Heart left ventricle (tissue), 16 donors: ENCODE data around the gene GSAP. TPM values are rescaled to one million over a fixed set of nuclear protein-coding genes. Genes with fewer than 3 reads are reported as not detected.

Source experiments
- ATAC-seq, 4 donors: fragments of 200-7000 bp; cut with Tn5 transposase; one replicate each; pipeline ENCODE4 v1.9.1; 2020 to 2022; ENCODE audit warnings: moderate library complexity in 4 of 4, mild to moderate bottlenecking in 3 of 4, moderate number of reproducible peaks in 1 of 4
- DNase-seq, 5 donors: peaks; one replicate each; pipeline ENCODE4 v3.0.0-alpha.2; 2020
- H3K27ac ChIP-seq, 12 donors: fragments of 200-600 bp; sonication (generic) in 4 of 12; one replicate each; pipeline versions ENCODE4 v1.5.0 to v1.8.0; 2016 to 2022; ENCODE audit warnings: mild to moderate bottlenecking in 2 of 12
- H3K27me3 ChIP-seq, 9 donors: fragments of 200-600 bp; sonication (generic) in 2 of 9; one replicate each; pipeline versions ENCODE4 v1.5.1 to v1.8.0; 2016 to 2022; ENCODE audit warnings: mild to moderate bottlenecking in 3 of 9
- H3K36me3 ChIP-seq, 9 donors: fragments of 200-600 bp; sonication (generic) in 2 of 9; one replicate each; pipeline versions ENCODE4 v1.5.0 to v1.8.0; 2018 to 2022; ENCODE audit warnings: mild to moderate bottlenecking in 2 of 9
- H3K4me1 ChIP-seq, 12 donors: fragments of 200-600 bp; sonication (generic) in 4 of 12; one replicate each; pipeline versions ENCODE4 v1.5.0 to v1.8.0; 2016 to 2022; ENCODE audit warnings: mild to moderate bottlenecking in 3 of 12
- H3K4me3 ChIP-seq, 12 donors: fragments of 200-600 bp; sonication (generic) in 4 of 12; one replicate each; pipeline versions ENCODE4 v1.5.0 to v1.8.0; 2017 to 2022; ENCODE audit warnings: mild to moderate bottlenecking in 9 of 12, moderate library complexity in 4 of 12
- H3K9me3 ChIP-seq, 12 donors: fragments of 200-600 bp; sonication (generic) in 4 of 12; one replicate each; pipeline versions ENCODE4 v1.5.0 to v1.8.0; 2016 to 2022; ENCODE audit warnings: mild to moderate bottlenecking in 1 of 12
- POLR2A ChIP-seq, 2 donors: fragments of 450-650 bp; IDR thresholded peaks; one replicate each; pipeline ENCODE4 v1.6.1; 2017; ENCODE audit warnings: antibody characterized with exemption in 2 of 2, mild to moderate bottlenecking in 2 of 2, moderate library complexity in 2 of 2
- WGBS, 4 donors: extraction: QIAGEN DNeasy Blood & Tissue Kit in 2 of 4; methylation state at CpG; one replicate each; pipeline versions ENCODE4 v1.1.5 to v1.1.7; 2013 to 2018; 5-methylcytosine and 5-hydroxymethylcytosine counted together
- intact Hi-C, 10 donors: fragments of 100-400 bp; cut with DNase I; formaldehyde crosslinking; loops; one replicate each; pipeline versions ENCODE4 v1.11.1 to v1.14.2; 2022
- polyA plus RNA-seq, 2 donors: library from polyadenylated mRNA; stranded (reverse); fragments of 200-250 nt; gene quantifications; one replicate each; pipeline ENCODE4 v1.2.3, GENCODE V29; 2013
- total RNA-seq, 9 donors: library from RNA; depleted of rRNA in 2 of 9; stranded (reverse); fragments of >200 nt in 2 of 9; fragmentation: NEBNext Ultra II Directional in 3 of 9; extraction: Animal tissue kit (Norgen Biotek cat#: 25700) in 3 of 9; gene quantifications; one replicate each; pipeline versions ENCODE4 v1.1.0 to v1.2.4, GENCODE V29; 2016 to 2023
- TF ChIP-seq, protein P1 (sequence below), 12 donors: fragments of 200-600 bp; sonication (generic) in 4 of 12; IDR thresholded peaks; one replicate each; pipeline versions ENCODE4 v1.5.0 to v1.8.0; 2018 to 2022; ENCODE audit warnings: antibody characterized with exemption in 12 of 12, mild to moderate bottlenecking in 5 of 12
- donor health status: ischemic (EF 13 %, LVEDD 7.1; RV severe dilation, severe dysfunction).
- donor health status: healthy with polysubstance abuse.
- donor health status: DM: no; HTN: yes; CAD: no.
- donor health status: DM: no; HTN: no; CAD: no.
- donor health status: ischemic (EF 25% LVEDD 6.9; RV normal size, moderate dysfunction).
- donor health status: ischemic (EF 25% LVEDD 5.7; RV mildly dilated, moderate dysfunction).
- donor health status: healthy.
- donor health status: DM: yes; HTN: yes; CAD: no.
- donor health status: ischemic (EF 35%, LVEDD 5.7; RV mildly dilated, moderate dysfunction).
- donor health status: nonischemic (EF 11% LVEDD 7.7; RV severe dilation, severe dysfunction).
- donor health status: DM: yes; HTN: yes; CAD: no.
- donor health status: PGD.
- donor health status: ischemic (EF 29% LVEDD 5.4; RV normal size, mild dysfunction).
- donor health status: nonischemic (EF 23%, LVEDD 6.1; RV moderate dilation, normal function).

GSAP gene
- total and polyA plus RNA-seq, 11 donors: 1.7 to 24.9 (median 6.5) TPM

DNA sequence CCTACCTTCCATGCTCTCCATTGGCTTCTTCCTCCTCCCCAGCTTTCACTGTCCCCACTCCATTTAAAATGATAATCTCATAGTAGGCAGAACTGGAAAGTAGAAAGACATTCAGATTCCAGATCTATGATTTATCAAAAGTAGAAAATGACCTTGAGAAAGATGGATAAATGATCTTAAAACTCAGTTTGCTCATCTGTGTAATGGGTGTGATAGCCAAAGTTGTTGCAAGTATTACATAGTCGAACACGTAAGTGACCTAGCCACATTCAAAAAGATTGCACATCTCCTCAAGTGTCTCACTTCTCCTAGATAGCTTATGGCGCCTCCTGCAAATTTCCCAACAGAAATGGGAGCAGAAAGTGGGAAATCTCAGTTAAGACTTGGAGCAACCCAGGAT, 126.8 kb downstream of the GSAP start:
- Histone ChIP-seq H3K9me3 (no peaks in the 10 kb centered on the region), H3K36me3 (peaks cover 0 to 37% (median 6%) of the 10 kb centered on the region in 9 donors), H3K27me3 (no peaks in the 10 kb centered on the region), H3K4me1 (peaks cover 0 to 4% (median 0%) of the 10 kb centered on the region in 12 donors), H3K4me3 (no peak overlapping the region), H3K27ac (no peak overlapping the region)
- ATAC-seq: no peak
- TF ChIP-seq, protein P1, sequence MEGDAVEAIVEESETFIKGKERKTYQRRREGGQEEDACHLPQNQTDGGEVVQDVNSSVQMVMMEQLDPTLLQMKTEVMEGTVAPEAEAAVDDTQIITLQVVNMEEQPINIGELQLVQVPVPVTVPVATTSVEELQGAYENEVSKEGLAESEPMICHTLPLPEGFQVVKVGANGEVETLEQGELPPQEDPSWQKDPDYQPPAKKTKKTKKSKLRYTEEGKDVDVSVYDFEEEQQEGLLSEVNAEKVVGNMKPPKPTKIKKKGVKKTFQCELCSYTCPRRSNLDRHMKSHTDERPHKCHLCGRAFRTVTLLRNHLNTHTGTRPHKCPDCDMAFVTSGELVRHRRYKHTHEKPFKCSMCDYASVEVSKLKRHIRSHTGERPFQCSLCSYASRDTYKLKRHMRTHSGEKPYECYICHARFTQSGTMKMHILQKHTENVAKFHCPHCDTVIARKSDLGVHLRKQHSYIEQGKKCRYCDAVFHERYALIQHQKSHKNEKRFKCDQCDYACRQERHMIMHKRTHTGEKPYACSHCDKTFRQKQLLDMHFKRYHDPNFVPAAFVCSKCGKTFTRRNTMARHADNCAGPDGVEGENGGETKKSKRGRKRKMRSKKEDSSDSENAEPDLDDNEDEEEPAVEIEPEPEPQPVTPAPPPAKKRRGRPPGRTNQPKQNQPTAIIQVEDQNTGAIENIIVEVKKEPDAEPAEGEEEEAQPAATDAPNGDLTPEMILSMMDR (IDR thresholded peaks at IDR 0.05): no peak
- TF ChIP-seq POLR2A (IDR thresholded peaks at IDR 0.05): no peak
- 96 to 98% (median 98%) methylated on average over 3 of the region's 3 CpGs for whole genome bisulfite sequencing, 4 donors
- intact Hi-C loops: no loop called here
- no peak for DNase-seq

DNA sequence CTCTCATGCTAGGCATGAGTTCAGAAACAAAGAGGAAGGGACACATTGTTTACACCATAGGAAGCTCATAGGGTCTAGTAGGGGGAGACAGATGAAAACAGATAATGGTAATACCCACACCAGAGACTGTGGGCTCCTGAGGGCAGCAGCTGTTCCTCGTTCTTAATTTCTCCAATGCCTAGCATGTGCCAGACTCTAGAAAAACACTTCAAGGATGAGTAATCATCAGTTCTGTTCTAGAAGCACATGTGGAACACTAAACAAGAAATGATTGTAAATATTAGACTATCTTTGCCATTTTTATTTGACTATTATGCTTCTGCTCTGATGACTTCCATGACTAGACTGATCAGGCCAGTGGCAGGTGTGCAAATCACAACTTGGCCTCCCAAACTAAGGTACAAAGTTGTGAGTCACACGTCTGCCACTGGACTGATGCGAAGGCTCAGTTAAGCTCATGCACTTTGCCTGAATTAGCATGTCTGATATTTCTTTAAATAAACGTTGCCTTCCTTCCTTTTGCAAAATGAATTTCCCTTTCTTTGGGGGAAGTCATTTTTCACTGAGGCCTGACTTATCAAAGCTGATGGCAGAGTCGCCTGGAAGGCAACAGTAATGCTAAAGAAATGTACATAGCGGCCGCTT, 127.4 kb downstream of the GSAP start:
- WGBS, 4 donors: 71 to 83% (median 80%) methylated on average over 7 of the region's 7 CpGs

DNA sequence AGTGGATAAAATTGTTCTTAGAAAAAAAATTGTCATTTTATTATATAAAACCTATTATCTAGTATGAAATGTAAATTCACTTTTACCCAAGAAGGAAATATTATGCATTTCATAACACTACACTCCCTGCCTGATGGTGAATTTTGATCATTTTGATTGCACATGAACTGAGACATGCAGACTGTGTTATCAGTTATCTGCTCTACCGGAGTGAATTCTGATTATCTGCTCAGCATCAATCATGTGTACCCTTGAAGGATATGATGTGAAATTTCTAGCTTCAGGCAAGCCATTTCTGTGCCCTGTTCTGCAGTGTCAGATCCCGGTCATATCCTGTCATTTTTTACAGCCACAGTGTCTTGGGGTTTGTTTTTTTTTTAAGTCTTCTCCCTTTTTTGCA, 131.5 kb downstream of the GSAP start:
- Histone ChIP-seq H3K36me3 (peaks cover 0 to 27% (median 2%) of the 10 kb centered on the region in 9 donors), H3K4me1 (peaks cover 0 to 27% (median 14%) of the 10 kb centered on the region in 12 donors), H3K9me3 (no peaks in the 10 kb centered on the region), H3K27me3 (no peaks in the 10 kb centered on the region), H3K4me3 (peak overlapping the region in 1 of 12 donors; percentile 19), H3K27ac (no peak overlapping the region)
- intact Hi-C loops: no loop called here
- ATAC-seq: no peak
- DNase-seq: no peak
- WGBS, 4 donors: 44 to 54% (median 47%) methylated on average over 2 of the region's 2 CpGs
- no peak for TF ChIP-seq POLR2A (IDR thresholded peaks at IDR 0.05)
- TF ChIP-seq, protein P1 (IDR thresholded peaks at IDR 0.05): no peak

More for the DNA sequence above, 127.4 kb downstream of the GSAP start:
- Histone ChIP-seq H3K27me3 (no peaks in the 10 kb centered on the region), H3K36me3 (peaks cover 0 to 34% (median 6%) of the 10 kb centered on the region in 9 donors), H3K4me1 (peaks cover 0 to 4% (median 0%) of the 10 kb centered on the region in 12 donors), H3K9me3 (no peaks in the 10 kb centered on the region), H3K27ac (no peak overlapping the region), H3K4me3 (no peak overlapping the region)
- TF ChIP-seq, protein P1 (IDR thresholded peaks at IDR 0.05): no peak
- TF ChIP-seq POLR2A (IDR thresholded peaks at IDR 0.05): no peak
- no peak for ATAC-seq
- intact Hi-C loops: no loop called here
- DNase-seq: no peak

DNA sequence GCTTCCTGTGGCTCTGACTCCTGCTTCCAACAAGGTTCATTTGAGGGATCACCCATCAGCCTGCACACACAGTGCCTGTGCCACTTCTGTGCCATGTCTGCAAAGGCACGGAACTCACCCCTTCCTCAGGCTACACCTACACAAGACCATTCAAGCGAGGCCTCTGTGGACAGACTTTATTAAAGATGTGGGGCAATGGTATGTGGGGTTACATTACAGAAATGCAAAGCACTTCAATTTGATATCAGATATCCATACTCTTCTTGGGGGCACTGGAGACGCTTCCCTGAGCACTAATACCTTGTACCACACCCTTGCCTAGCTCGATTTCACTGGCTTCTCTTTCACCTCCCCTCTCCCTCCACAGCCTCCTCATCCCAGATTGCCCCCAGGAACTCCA, 132.1 kb downstream of the GSAP start:
- Histone ChIP-seq H3K9me3 (no peaks in the 10 kb centered on the region), H3K4me3 (peak overlapping the region in 1 of 12 donors; percentile 19), H3K4me1 (peaks cover 0 to 27% (median 14%) of the 10 kb centered on the region in 12 donors), H3K27me3 (no peaks in the 10 kb centered on the region), H3K36me3 (peaks cover 0 to 27% (median under 1%) of the 10 kb centered on the region in 9 donors), H3K27ac (no peak overlapping the region)
- DNase-seq (no peak), ATAC-seq (no peak)
- intact Hi-C loops: no loop called here
- no peak for TF ChIP-seq POLR2A (IDR thresholded peaks at IDR 0.05)
- TF ChIP-seq, protein P1 (IDR thresholded peaks at IDR 0.05): no peak
- WGBS, 4 donors: 88 to 98% (median 93%) methylated on average over 4 of the region's 4 CpGs
